OCI-LY1 (cell line): ENCODE data around the gene CENPQ.

Source experiments
- EZH2 ChIP-seq: fragments of 200-600 bp; sonication (generic), shearing (Covaris generic); IDR thresholded peaks from 2 replicates; pipeline ENCODE4 v1.8.0; 2017; ENCODE audit warnings: borderline replicate concordance, mixed run types, mild to moderate bottlenecking, antibody characterized with exemption, low read length, moderate library complexity, mixed read lengths
- TF ChIP-seq, protein P1 (sequence below): fragments of 200-600 bp; sonication (generic), shearing (Covaris generic); IDR thresholded peaks from 2 replicates; pipeline ENCODE4 v1.5.1; 2017; ENCODE audit warnings: mild to moderate bottlenecking, antibody characterized with exemption, low read length, moderate library complexity, mixed read lengths

DNA sequence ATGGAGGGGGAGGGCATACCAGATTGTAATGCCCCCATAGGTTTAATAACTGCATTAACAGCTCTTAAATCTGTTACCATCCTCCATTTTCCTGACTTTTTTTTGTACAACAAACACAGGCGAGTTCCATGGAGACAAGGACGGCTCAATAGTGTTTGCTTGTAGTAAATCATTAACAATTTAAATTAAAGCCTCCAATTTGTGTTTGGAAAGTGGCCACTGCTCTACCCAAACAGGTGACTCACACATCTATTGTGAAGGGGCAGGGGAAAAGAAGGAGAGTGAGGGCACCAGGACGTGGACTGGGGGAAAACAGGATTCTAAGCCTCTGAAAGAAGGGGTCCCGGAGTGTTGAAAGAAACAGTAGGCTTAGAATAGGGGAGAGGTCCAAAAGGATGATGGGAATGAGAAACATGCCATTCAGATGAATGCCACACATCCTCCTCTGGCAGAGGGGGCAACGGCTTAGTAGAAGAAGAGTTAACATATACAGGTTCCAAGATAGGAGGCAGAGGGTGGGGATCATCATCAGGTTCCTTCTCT is 43.5 kb downstream of the CENPQ start:
- TF ChIP-seq, protein P1, sequence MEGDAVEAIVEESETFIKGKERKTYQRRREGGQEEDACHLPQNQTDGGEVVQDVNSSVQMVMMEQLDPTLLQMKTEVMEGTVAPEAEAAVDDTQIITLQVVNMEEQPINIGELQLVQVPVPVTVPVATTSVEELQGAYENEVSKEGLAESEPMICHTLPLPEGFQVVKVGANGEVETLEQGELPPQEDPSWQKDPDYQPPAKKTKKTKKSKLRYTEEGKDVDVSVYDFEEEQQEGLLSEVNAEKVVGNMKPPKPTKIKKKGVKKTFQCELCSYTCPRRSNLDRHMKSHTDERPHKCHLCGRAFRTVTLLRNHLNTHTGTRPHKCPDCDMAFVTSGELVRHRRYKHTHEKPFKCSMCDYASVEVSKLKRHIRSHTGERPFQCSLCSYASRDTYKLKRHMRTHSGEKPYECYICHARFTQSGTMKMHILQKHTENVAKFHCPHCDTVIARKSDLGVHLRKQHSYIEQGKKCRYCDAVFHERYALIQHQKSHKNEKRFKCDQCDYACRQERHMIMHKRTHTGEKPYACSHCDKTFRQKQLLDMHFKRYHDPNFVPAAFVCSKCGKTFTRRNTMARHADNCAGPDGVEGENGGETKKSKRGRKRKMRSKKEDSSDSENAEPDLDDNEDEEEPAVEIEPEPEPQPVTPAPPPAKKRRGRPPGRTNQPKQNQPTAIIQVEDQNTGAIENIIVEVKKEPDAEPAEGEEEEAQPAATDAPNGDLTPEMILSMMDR, result no peak
- no peak for TF ChIP-seq EZH2
